Keratinocyte (primary cell): ENCODE data around the gene CNGA1. TPM values are rescaled to one million over a fixed set of nuclear protein-coding genes. Genes with fewer than 3 reads are reported as not detected.

Source experiments
- DNase-seq: peaks from one replicate; pipeline ENCODE4 v3.0.0-alpha.2; 2011; ENCODE audit warnings: low read depth, missing footprints, low spot score
- FAIRE-seq: peaks from 2 replicates; lab custom pipeline; 2011; peaks lifted over from hg19 to GRCh38; lab: Jason Lieb, UNC
- H2AFZ ChIP-seq: 2 replicates; pipeline ENCODE4 v1.6.0; 2012; ENCODE audit warnings: low read length, control low read depth, inconsistent platforms; ENCODE audit not compliant: control insufficient read depth
- H3K27ac ChIP-seq: 2 replicates; pipeline ENCODE4 v1.5.1; 2011; ENCODE audit warnings: low read length; ENCODE audit not compliant: control insufficient read depth, insufficient read depth
- H3K27me3 ChIP-seq: 3 replicates; pipeline ENCODE4 v1.6.0; 2011; ENCODE audit warnings: low read length; ENCODE audit not compliant: control insufficient read depth, insufficient read depth; ENCODE audit errors: extremely low read depth
- H3K36me3 ChIP-seq, 2 experiments: 2 replicates in 1 of 2; 3 replicates in 1 of 2; pipeline ENCODE4 v1.5.1; 2011; ENCODE audit warnings: low read length in 2 of 2, mild to moderate bottlenecking in 1 of 2; ENCODE audit not compliant: control insufficient read depth in 2 of 2, insufficient read depth in 2 of 2; ENCODE audit errors: extremely low read depth in 1 of 2
- H3K4me1 ChIP-seq: 3 replicates; pipeline ENCODE4 v1.5.1; 2011; ENCODE audit warnings: low read length; ENCODE audit not compliant: control insufficient read depth, insufficient read depth; ENCODE audit errors: extremely low read depth
- H3K4me2 ChIP-seq: 3 replicates; pipeline ENCODE4 v1.6.0; 2011; ENCODE audit warnings: low read depth, low read length; ENCODE audit not compliant: control insufficient read depth, insufficient read depth; ENCODE audit errors: extremely low read depth
- H3K4me3 ChIP-seq, 3 experiments: fragments of 200-600 bp in 1 of 3; sonication (generic) in 1 of 3; 2 replicates in 2 of 3; 3 replicates in 1 of 3; pipeline ENCODE4 v1.5.1; 2011 to 2016; ENCODE audit warnings: low read length in 3 of 3, mild to moderate bottlenecking in 3 of 3, control low read depth in 2 of 3, inconsistent platforms in 1 of 3, low read depth in 1 of 3, mixed read lengths in 1 of 3, mixed run types in 1 of 3, moderate library complexity in 1 of 3; ENCODE audit not compliant: control insufficient read depth in 2 of 3, insufficient read depth in 2 of 3; ENCODE audit errors: extremely low read depth in 1 of 3
- H3K79me2 ChIP-seq: 2 replicates; pipeline ENCODE4 v1.6.0; 2012; ENCODE audit warnings: low read length; ENCODE audit not compliant: control insufficient read depth, insufficient read depth
- H3K9ac ChIP-seq: 3 replicates; pipeline ENCODE4 v1.6.0; 2011; ENCODE audit warnings: low read length; ENCODE audit not compliant: control insufficient read depth, insufficient read depth; ENCODE audit errors: extremely low read depth
- H3K9me1 ChIP-seq: 3 replicates; pipeline ENCODE4 v1.6.0; 2011; ENCODE audit warnings: low read length; ENCODE audit not compliant: control insufficient read depth, insufficient read depth; ENCODE audit errors: extremely low read depth
- H3K9me3 ChIP-seq: 2 replicates; pipeline ENCODE4 v1.5.1; 2012; ENCODE audit warnings: low read depth, low read length; ENCODE audit not compliant: control insufficient read depth
- H4K20me1 ChIP-seq: 3 replicates; pipeline ENCODE4 v1.6.0; 2011; ENCODE audit warnings: low read length; ENCODE audit not compliant: control insufficient read depth, insufficient read depth; ENCODE audit errors: extremely low read depth
- CTCF ChIP-seq, 3 experiments: IDR thresholded peaks in 1 of 3; conservative IDR thresholded peaks in 1 of 3; optimal IDR thresholded peaks in 1 of 3; 2 replicates in 2 of 3; 3 replicates in 1 of 3; pipeline versions ENCODE3 to v1.5.1; 2011; ENCODE audit warnings: low read length in 3 of 3, mild to moderate bottlenecking in 3 of 3, moderate library complexity in 2 of 3, control low read depth in 1 of 3, inconsistent platforms in 1 of 3; ENCODE audit not compliant: insufficient read depth in 2 of 3; ENCODE audit errors: extremely low read depth in 1 of 3
- EZH2 ChIP-seq: IDR thresholded peaks from one replicate; pipeline ENCODE4 v1.6.1; 2012; ENCODE audit warnings: inconsistent platforms, mild to moderate bottlenecking, low read length, moderate library complexity
- dilution Hi-C: fragments of 300-500 bp; cut with MboI; formaldehyde crosslinking; loops from one replicate; pipeline ENCODE4 v1.7.0; 2020; ENCODE audit warnings: low sequenced_read_pairs; ENCODE audit not compliant: extremely low pct_ligation_motif_present
- polyA plus RNA-seq, 5 experiments: library from polyadenylated mRNA; depleted of rRNA in 3 of 5; stranded (reverse) in 3 of 5; stranded (forward) in 1 of 5; unstranded in 1 of 5; fragments of >200 nt; gene quantifications; 1 replicate in 1 of 5; 2 replicates in 3 of 5; 3 replicates in 1 of 5; pipeline versions ENCODE4 v1.2.1 to v1.2.3, GENCODE V29; 2011 to 2012; ENCODE audit warnings: missing spikeins in 2 of 5, low read depth in 1 of 5, low replicate concordance in 1 of 5

The CNGA1 gene
- polyA plus RNA-seq, 1 donor (not counting 4 experiments of a cell fraction or from before 2014, with no cell fraction given) = 0.58 TPM

DNA sequence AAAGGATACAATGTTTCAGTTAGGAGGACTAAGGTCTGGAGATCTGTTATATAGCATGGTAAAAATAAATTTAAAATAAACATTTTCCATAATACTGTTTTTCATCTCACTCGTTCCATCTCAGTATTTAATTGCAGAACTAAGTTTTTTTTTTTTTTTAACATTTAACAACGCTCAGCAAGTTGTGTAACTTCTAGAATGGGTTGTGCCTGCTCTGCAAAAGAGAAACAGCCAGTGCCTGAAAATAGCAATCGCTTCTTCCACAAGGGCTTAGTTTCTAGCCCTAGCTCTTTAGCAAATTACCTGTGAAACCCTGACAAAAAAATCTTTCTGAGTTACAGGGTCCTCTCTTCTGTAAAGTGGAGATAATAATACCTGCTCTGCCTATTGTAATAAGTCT, 41.9 kb downstream of the CNGA1 start:
- no peak for FAIRE-seq
- Histone ChIP-seq H4K20me1 (no peaks in the 10 kb centered on the region), H3K9me3 (no peaks in the 10 kb centered on the region), H3K9ac (no peak overlapping the region), H3K4me3 (no peak overlapping the region), H3K36me3 (no peaks in the 10 kb centered on the region), H3K27ac (no peak overlapping the region), H2AFZ (no peak overlapping the region), H3K79me2 (no peaks in the 10 kb centered on the region), H3K4me2 (no peak overlapping the region), H3K9me1 (no peaks in the 10 kb centered on the region), H3K27me3 (no peaks in the 10 kb centered on the region), H3K4me1 (no peaks in the 10 kb centered on the region)
- DNase-seq = no peak
- dilution Hi-C loops = no loop called here
- TF ChIP-seq CTCF (optimal IDR thresholded peaks at IDR 0.05 in 1 of 3, IDR thresholded peaks at IDR 0.05 in 1 of 3, conservative IDR thresholded peaks at IDR 0.05 in 1 of 3; ENCODE audit: extremely low read depth in 1 of 3, insufficient read depth in 2 of 3, low read length in 3 of 3) (no peak), EZH2 (no peak)

- no peaks in the 10 kb centered on the region for H3K27me3 ChIP-seq
- H3K27ac ChIP-seq = no peak overlapping the region
- H3K4me2 ChIP-seq = no peak overlapping the region
- H3K9ac ChIP-seq = no peak overlapping the region
- H3K79me2 ChIP-seq = no peaks in the 10 kb centered on the region
- FAIRE-seq (no peak), DNase-seq (no peak)
- dilution Hi-C loops = no loop called here
- no peaks in the 10 kb centered on the region for H3K9me1 ChIP-seq
- no peaks in the 10 kb centered on the region for H3K36me3 ChIP-seq
- H3K9me3 ChIP-seq = no peaks in the 10 kb centered on the region
- H3K4me3 ChIP-seq = no peak overlapping the region
- H3K4me1 ChIP-seq = no peaks in the 10 kb centered on the region
- H4K20me1 ChIP-seq = no peaks in the 10 kb centered on the region
- TF ChIP-seq EZH2 (no peak), CTCF (optimal IDR thresholded peaks at IDR 0.05 in 1 of 3, IDR thresholded peaks at IDR 0.05 in 1 of 3, conservative IDR thresholded peaks at IDR 0.05 in 1 of 3; ENCODE audit: extremely low read depth in 1 of 3, insufficient read depth in 2 of 3, low read length in 3 of 3) (no peak)
- no peak overlapping the region for H2AFZ ChIP-seq
Measured at GRCh38 chr4:47972721-47973120, 43.8 kb downstream of the CNGA1 start.
